ENCODE data around the gene MRPL27.
"Not testable (repeated sequence)": the region's sequence is repeated elsewhere in the genome, so short reads cannot be mapped to it uniquely, and the experiment has no call there.

MRPL27 gene

GRCh38 chr17:50344731-50345365 is 28.1 kb downstream of the MRPL27 start:
- no peak for DNase-seq

GRCh38 chr17:50339381-50339780 is 33.6 kb downstream of the MRPL27 start:
- no peak for DNase-seq

DNA sequence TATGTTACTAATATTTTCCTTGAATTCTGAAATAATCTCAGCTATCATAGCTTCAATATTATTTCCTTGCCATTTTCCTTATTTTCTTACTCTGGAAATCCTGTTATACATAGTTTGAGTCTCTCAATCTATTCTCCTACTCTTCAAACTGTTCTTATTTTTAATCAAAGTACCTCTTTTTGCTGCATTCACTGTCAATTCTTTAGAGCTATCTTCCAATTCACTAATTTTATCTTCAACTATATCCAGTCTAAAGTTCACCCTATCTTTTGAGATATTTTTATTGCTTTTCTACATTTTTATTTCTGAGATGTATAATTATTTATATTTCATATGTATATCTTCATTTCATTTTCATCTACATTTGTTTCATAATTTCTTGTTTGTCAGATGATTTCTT is 34.3 kb downstream of the MRPL27 start:
- no peak for DNase-seq

DNA sequence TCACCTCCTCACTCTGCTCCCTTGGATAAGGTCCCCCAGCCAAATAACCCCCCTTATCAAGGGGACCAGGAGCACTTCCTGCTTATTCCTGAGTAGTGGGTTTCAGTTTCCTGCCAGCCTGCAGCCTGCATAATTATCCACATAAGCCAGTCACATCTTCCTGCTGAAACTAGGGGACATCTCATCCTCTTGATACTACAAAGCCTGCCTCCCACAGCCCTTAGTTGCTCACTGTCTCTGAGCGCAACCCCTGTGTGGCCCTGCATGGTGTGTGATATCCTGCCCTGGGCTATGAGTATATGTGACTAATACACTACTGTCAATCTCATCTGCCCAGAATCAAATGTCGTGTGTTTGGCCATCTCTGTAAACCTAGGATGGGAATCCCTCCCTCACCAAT is 35.0 kb downstream of the MRPL27 start:
- DNase-seq, result no peak

GRCh38 chr17:50333291-50334057 is 39.5 kb downstream of the MRPL27 start:
- not testable (repeated sequence) for DNase-seq

- no peak for DNase-seq
Observed at GRCh38 chr17:50332196-50332595, 40.8 kb downstream of the MRPL27 start.

DNA sequence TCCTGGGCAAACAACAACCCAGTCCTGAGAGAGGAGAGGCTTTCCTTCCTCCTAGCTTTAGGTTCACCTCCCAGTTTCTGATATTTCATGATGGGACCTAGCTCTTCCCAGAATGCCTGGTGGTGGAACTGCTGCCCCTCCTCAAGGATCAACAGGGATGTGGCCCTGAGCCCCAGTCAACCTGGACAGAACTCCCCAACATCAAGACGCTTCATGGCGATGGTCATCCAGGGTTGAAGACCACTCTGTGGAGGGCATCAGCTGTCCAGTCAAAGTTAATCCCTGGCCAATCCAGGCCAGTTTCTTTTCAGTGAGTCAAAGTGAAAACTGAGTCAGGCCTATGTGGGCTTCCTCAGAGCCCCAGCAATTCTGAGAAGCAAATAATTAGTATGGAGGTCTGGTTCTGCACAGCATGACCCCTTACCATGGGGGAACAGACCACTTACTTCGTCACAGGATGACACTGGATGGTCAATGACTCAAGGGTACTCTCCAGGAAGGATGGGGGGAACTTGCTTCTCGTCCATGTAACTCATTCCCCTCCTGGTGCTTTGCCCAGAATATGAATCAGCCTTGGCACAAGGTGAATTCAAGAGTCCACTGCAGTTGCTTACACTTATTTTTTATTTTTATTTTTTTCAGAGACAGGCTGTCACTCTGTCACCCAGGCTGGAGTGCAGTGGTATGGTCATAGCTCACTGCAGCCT is 41.7 kb downstream of the MRPL27 start:
- DNase-seq, result no peak

DNA sequence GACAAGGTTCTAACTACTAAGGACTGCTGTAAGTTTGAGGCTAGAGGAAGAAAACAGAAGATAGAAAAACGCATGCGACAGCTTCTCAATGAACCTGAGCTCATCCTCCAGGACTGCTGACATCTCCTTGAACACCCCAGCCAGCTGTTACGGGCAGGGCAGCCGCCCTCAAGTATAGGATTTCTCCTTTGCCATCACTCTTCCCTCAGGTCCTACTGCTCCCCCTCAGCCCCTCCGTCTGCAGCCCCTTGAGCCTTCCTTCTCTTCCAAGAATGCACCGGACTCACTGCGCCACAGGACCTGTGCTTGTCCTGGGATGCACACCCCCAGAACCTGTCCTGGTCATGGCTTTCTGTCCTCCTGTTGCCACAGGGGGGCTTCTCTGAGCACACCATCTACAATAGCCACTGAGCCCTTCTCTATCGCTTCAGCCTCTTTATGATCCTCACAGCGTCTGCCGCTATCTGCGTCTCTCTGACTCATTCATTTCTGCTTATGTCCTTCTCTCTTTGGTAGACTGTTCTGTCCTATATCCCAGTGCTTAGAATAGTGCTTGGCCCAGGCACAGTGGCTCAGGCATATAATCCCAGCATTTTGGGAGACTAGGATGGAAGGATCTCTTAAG is 42.7 kb downstream of the MRPL27 start:
- no peak for DNase-seq

DNA sequence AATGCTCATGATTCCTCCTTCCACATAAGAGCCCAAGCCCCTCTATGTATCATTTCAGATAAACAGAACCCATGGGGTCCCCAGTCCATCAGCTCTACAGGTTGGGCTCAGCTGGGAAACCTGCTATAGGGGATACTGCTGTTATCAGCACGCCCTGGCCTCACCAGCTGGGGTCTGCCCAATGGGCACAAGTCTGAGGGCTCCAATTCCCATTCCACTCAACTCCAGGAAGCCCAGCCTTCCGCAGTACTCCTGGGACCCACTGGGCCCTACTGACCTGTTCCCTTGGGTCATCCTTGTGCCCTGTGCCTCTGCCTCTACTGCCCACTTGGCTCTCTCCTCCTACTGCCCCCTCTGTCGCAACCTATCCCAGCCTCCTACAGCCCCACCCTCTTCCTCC is 43.3 kb downstream of the MRPL27 start:
- DNase-seq, result no peak

- DNase-seq, result peak; percentile 11 to 61
Observed at GRCh38 chr17:50328363-50329325, 44.3 kb downstream of the MRPL27 start.

DNA sequence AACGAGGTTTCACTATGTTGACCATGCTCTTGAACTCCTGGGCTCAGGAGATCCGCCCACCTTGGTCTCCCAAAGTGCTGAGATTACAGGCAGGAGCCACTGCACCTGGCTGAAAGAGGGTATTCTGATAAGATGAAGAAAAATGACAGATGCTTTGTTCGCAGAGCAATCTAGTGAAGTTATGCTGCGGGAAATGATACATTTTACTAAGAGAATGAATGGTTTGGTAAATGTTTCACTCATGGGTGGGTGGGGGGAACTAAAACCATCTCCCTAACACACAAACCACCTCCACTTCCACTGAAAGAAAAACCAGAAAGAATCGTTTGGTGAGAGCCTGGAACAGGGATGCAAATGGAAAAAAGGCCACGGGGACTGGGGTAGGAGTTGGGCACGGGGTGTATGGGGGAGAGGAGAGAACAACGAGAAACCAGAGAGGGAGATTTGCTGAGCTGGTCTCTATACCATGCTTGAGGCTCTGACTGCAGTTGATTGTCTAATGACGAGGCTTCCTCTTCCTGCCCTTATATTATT is 46.1 kb downstream of the MRPL27 start:
- DNase-seq, result no peak

DNA sequence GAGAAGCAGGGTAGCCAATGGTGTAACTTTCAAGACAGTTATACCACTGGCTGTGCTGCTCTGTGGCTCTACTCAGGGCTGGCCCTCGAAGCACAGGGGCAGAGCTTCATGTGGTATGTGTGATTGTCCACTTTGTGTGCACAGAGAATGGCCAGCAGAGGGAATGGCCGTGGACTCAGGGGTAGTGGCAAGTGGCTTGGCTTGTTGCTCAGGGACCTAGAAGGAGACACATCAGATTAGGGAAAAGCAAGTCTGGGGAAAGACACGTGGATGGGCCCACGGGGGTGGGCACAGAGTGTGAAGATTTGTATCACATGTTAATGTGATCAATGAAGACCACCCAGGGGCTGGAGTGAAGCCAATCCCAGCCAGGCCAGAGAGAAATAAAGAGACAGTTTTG is 47.1 kb downstream of the MRPL27 start:
- DNase-seq, result no peak

GRCh38 chr17:50323060-50323459 is 49.9 kb downstream of the MRPL27 start:
- DNase-seq, result no peak

DNA sequence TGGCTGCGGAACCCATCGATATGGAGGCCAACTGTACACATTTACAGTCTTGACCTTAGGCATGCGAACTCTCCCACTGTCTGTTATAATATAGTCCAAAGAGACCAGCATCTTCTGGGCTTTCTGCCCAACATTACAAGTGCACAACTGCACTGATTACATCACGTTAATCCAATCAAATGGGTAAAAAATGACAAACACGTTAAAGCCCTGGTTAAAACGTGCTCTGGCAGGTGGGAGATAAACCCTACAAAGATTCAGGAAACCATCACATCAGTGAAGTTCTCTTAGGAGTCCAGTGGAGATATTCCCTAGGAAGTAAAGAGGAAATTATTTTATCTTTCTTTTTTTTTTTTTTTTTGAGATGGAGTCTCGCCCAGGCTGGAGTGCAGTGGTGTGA is 50.7 kb downstream of the MRPL27 start:
- DNase-seq, result no peak

DNA sequence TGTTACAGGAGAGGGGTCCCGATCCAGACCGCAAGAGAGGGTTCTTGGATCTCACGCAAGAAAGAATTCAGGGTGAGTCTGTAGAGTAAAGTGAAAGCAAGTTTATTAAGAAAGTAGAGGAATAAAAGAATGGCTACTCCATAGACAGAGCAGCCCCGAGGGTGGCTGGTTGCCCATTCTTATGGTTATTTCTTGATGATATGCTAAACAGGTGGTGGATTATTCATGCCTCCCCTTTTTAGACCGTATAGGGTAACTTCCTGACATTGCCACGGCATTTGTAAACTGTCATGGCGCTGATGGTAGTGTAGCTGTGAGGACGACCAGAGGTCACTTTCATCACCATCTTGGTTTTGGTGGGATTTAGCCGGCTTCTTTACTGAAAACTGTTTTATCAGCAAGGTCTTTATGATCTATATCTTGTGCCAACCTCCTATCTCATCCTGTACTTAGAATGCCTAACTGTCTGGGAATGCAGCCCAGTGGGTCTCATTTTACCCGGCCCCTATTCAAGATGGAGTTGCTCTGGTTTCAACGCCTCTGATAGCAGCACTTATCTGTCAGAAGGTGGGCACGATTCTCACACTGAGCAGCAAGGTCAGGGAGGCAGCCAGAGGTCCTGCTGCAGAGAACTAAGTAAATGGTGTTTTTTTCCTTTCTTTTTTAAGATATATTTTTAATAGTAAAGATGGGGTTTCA is 53.5 kb downstream of the MRPL27 start:
- DNase-seq, result no peak

GRCh38 chr17:50318501-50319285 is 54.3 kb downstream of the MRPL27 start:
- DNase-seq, result no peak
